GM19238 (cell line): ENCODE measurements around the gene SLC25A53.
A peak's percentile ranks its signal among the peaks of the same experiment; 100 is the strongest.

ENCODE experiments used
- DNase-seq: peaks from one replicate; pipeline ENCODE4 v3.0.0; 2011; ENCODE audit warnings: low spot score; ENCODE audit not compliant: insufficient read length

SLC25A53 gene, protein sequence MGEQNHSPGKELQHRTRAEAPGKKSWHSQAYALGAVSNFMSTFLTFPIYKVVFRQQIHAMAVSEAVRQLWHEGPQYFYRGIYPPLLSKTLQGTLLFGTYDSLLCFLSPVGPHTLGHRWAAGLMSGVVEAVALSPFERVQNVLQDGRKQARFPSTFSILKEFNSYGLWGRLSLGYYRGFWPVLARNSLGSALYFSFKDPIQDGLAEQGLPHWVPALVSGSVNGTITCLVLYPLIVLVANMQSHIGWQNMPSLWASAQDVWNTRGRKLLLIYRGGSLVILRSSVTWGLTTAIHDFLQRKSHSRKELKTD

DNA sequence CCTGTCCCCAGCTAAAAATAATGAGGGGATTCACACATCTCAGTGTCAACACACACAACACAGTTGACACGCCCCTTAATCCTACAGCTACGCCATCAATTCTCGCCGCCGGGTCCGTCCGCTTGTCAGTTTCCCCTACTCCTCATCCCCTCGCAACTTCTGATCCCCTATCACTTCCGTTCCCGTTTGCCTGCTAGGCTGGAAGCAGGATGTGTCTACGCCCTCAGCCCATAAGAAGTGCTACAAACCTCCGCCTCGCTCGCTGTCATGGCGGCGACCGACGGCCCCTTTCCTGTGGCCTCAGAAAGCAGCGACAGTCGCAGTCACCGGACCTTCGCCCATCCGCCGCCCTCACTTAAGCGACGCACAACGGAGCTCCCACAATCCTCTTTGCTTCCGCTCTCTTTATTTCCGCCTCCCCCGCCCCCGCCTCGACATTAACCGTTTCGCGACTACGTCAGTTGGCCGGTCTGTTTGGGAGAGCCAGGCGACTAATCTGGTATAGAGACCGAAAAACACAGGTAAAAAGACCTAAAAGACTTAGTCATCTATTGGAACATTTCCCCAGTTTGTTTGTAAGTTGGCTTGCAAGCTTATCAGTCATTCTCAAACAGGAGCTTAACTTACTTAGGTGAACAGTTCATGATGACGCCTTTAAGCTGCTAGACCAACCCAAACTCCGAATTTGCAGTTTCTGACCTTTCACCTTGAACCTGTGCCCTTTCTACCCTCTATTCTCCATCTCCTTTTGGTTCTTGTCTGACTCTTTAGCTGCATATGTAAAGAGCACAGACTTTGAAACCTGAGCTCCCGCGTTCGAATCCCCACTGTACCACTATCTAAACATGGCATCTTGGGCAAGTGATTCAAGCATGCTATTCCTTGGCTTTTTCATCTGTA is at the start of gene SLC25A53:
Gene SLC25A53 (minus strand): TSS at position 380 of the 900 bp plus-strand sequence. CDS start 51,752 bp downstream, outside the sequence.
- DNase-seq: peak; percentile 19

DNA sequence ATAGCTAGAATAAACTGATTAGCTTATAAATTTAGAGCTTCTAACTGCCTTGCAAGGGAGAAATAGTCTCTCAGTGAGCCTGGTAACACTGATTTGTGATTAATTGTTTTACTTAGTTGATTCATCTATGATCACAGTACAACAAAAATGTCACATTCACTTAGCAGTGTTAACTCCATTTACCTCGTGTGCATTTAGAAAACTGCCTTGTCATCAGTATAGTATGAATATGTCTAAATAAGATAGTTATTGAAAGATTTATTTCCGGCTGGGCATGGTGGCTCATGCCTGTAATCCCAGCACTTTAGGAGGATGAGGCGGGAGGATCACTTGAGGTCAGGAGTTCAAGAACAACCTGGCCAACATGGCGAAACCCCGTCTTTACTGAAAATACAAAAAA is 48.7 kb upstream of the SLC25A53 start:
- no peak for DNase-seq

DNA sequence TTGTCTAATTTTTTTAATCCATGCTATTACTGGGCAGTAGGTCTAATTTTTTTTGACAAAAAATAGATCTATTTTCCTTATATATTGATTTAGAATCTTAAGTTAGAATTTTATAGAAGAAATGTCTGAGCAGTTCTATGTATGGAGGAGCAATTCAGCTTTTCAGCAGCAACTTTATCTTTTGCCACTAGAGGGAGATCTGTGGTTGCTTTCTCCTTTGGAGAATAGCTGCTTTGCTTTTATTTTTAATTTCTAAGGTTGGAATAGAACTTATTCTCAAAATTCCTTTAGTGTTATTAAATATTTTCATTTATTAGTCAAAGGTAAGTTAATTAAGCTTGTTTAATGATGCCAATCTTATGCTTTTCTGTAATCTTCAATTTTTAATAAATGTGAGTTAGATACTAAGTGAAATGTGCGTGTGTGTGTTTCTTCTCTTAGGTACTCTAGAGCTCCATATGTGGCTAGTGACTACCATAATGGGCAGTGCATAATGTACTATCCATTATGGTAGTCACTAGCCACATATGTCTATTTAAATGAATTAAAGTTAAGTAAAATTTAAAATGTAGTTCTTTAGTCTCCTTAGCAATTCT is 38.8 kb upstream of the SLC25A53 start:
- peak; percentile 2 for DNase-seq

DNA sequence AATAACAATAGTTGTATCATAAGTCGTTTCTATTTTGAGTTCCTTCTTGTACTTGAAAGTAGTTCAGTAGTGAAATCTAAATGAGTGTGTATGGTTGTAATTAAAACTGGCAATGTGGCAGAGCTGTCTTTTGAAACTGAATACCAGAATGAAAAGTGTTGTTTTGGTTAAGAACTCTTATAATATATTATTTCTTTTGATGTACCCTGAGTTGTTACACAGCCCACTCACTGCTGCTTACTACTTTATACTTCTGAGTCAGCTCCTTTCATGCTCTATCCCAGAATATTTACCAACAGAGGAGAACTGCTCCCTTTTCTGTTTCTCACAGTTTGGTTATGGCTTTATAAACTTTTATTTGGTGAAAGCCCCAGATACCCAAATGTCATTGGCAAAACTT is 38.2 kb upstream of the SLC25A53 start:
- no peak for DNase-seq

DNA sequence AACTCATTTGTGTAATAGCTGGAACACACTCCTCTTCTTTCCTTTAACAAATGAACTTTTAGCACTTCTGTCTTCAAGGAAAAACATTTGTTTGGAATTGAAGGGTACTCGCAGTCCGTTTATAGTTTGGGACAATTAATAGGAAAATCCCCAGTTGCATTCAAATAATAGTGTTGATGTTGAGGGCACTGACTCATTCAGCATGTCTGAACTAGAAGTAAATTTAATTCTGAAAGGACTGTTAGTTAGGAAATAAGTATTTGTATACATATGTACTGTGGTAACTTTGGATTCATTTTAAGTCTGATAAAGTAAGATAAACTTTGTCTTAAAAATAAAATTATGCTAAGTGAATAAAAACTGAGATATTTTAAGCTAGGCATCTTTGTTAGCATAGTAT is 36.7 kb upstream of the SLC25A53 start:
- DNase-seq: no peak

DNA sequence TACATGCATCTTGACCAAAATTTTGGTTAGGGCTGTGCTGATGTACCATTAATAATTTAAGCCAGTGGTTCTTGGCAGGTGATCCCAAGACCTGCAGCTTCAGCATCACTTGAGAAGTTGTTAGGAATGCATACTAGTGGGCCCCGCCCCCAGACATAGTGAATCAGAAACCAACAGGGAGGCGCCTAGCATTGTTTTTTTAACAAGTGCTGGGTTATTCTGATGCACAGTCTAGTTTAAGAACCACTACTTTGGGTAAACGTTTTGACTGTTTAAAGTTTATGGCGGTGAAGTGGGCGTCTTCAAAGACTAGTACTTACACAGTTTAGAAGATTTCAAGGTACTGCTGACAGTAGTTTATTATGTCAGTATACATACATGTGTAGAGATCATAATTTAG is 33.0 kb upstream of the SLC25A53 start:
- no peak for DNase-seq

DNA sequence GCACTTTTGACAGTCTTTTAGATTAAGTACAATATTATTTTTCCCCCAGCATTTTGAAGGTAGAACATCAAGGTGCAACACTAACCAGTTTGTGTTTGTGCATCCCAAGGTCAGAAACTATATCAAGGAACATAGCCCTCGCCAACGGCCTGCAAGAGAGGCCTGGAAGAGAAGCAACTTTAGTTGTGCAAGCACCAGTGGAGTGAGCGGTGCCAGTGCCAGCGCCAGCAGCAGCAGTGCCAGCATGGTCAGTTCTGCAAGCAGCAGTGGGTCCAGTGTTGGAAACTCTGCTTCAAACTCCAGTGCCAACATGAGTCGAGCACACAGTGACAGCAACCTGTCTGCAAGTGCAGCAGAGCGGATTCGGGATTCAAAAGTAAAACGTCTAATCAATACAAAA is 31.1 kb upstream of the SLC25A53 start:
- no peak for DNase-seq

DNA sequence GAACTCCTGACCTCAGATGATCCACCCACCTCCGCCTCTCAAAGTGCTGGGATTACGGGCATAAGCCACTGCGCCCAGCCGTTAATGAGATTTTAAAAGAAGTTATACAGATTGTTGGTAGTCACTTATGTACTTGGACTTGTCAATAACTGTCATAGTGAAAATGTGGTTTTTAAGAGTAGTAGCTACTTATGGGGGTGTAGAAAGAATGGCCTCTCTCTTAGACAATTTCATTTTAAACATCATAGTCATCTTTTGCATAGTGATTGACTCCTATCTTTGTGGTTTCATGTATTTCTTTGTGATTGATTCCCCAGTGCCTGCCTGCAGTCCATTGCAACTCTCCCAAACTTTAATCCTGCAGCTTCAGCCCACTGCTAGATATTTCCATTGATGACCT is 26.9 kb upstream of the SLC25A53 start:
- no peak for DNase-seq

DNA sequence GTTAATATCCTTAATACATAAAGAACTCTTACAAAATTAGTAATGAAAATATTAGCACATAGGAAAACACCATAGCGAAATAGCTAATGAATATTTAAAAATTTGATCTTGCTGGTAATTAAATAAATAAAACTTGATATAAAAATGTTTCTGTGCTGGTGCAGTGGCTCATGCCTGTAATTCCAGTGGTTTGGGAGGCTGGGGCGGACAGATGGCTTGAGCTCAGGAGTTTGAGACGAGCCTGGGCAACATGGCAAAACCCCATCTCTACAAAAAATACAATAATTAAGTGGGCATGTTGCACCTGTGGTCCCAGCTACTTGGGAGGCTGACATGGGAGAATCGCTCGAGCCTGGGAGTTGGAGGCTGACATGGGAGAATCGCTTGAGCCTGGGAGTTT is 17.0 kb upstream of the SLC25A53 start:
- DNase-seq: no peak

DNA sequence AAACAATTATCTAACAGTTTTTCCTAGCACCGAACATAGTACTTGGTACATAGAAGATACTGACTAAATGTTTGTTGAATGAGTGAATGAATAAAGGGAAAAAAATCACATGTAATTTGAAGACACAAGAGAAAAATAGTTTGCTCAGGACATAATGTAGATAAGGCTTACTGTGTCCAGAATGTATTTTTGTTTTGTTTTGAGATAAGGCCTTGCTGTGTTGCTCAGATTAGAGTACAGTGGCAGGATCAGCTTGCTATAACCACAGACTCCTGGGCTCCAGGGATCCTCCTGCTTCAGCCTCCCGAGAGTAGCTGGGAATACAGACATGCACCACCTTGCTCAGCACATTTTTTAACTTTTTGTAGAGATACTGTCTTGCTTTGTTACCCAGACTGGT is 16.0 kb upstream of the SLC25A53 start:
- DNase-seq: no peak

DNA sequence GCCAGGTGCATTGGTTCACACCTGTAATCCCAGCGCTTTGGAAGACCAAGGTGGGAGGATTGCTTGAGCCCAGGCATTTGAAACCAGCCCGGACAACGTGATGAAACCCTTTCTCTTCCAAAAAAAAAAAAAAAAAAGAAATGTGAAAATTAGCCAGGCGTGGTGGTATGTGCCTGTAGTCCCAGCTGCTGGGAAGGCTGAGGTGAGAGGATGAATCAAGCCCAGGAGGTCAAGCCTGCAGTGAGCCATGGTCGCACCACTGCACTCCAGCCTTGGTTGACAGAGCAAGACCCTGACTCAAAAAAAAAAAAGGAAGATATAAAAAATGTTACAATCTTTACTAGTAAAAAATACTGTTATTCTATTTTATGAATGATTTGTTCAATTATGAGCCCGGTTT is 15.3 kb upstream of the SLC25A53 start:
- DNase-seq: no peak

DNA sequence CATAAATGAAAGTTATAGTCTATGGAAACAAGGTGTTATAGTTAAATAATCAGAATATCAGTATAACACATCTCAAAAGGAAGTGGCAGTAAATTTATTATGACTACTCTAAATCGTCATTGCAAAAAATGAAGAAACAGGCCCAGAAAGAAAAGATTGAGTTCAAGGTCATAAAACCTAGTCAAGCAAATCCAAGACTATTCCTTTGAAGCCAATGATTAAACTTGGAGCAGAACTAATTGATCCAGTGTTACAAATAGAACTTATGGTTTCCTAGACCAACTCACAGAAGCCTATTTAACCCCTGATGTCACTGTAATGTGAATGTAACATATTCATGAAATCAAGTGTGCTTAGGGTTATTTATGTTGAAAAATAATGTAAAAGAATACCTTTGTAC is 11.3 kb upstream of the SLC25A53 start:
- no peak for DNase-seq

DNA sequence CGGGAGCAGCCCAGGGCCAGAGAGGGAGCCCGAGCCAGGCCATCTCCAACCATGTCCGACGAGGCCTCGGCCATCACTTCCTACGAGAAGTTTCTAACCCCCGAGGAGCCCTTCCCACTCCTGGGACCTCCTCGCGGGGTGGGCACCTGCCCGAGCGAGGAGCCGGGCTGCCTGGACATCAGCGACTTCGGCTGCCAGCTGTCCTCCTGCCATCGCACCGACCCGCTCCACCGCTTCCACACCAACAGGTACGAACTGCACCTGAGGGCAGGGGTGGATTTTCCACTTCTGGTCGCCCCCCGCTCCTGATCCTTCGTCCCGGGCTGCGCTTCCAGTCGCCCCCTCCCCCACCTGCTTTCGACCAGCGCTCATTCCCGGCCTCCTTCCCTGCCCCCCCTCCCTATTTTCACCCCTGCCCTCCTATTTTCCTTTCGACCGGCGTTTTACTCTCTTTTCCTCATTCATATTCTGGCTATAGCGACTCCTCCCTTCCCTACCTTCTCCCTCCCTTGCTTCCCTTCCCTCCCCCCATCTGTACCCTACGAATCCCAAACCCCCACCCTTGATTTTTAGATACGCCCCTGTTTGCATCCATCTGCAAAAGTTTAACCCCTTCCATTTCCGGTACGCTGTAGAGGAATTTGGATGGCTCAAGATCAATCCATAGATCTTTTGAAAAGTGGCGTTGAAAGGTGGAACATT is 10.1 kb upstream of the SLC25A53 start:
- DNase-seq: no peak

DNA sequence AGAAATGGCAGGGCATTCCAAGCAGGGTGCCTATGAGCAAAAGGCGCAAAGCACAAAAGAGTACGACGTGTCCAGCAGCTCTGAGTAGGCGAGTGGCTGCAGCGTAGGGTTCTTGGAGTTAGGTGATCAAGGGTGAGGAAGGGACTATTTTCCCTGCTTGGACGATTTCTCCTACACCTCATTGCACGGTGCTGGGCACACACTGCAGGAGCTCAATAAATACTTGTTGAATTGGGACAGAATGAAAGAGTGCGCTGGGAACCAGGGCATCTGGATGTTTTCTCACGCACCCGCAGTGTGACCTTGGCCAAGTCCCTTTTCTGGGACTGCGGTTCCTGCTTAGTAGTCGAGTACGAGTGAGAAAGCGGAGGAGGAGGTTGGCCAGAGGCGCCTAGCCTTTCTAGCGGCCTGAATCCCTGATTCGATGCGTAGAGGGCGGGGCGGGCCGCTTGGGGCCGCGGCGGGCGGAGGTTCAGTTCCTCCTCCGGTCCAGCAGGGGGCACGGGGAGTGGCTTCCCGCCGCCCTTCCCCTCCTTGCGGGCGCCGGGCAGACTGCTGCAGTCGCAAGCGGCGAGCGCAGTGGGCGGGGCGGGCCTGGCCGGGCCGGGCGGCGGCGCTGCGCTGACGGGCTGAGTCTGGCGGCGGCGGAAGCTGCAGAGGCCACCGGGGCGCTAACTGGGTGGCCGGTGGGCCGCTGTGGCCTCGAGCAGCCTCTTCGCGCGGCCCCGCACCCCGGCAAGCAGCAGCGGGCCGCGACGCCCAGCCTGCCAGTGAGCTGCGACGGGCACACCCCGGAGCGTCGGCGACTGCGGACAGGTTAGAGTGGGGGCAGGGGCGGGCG is 9.3 kb upstream of the SLC25A53 start, which contains the start of gene FAM199X:
Gene FAM199X (plus strand): TSS at position 560 of the 841 bp plus-strand sequence. CDS start 333 bp downstream, outside the sequence.
- DNase-seq: peak; percentile 72

DNA sequence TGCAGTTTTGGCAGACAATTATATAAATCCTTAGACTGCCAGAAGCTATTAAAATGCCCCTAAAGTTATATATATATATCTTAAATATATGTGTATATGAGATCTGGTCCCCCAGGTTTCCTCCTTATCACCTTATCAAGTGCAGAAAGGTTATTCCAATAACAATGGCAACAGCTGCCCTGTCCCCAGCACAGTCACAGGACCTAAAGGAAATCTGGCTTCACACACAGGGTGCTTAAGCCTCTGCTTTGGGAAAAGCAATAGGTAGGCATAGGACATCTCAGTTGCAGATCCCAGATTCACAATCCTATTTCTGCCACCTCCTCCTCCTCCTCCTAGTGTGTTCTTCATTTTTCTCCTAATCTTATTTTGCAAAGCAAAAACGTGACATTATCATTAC is 5.8 kb downstream of the SLC25A53 start:
- DNase-seq: no peak

DNA sequence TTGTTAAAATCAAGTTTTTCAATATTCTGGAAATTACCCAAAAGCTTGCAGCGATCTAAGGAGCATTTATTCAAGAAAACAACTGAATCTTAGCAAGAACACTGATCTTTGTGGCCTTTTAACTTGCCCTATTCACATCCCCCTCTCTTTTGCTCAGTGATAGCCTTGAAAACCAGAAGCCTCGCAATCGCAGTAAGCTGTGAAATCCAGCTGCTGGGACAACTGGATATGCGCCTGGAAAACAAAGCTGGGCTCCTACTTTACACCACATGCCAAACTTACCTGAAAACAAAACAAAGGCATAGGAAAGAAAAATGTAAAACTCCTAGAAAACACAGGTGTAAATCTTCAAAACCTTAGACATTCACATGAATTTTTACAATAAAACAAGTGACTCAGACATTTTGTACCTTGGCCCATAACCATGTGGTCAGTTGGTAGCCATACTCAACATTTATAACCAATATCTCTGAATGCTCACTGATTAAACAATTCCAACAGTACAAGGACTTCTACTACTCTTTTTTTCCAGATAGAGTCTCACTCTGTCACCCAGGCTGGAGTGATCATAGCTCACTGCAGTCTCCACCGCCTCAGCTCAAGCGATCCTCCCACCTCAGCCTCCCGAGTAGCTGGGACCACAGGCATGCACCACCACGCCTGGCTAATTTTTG is 15.6 kb downstream of the SLC25A53 start:
- DNase-seq: no peak

DNA sequence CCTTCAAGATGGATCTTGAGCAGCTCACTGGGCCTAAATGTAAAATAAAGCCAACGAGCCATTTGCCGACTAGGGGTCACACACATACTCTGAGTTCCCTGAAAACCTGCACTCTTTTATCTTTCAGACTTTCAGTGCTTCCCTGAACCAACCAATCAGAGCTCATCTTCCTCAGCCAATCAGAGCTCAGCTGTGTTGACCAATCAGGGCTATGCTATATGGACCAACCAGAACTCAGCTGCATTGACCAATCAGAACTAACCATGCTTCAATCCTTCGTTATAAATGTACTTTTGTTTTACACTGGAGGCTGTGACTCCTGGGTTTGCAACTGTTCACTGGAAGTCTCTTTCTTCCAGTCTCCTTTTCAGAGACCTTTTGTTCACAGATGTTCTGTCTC is 19.3 kb downstream of the SLC25A53 start:
- no peak for DNase-seq

DNA sequence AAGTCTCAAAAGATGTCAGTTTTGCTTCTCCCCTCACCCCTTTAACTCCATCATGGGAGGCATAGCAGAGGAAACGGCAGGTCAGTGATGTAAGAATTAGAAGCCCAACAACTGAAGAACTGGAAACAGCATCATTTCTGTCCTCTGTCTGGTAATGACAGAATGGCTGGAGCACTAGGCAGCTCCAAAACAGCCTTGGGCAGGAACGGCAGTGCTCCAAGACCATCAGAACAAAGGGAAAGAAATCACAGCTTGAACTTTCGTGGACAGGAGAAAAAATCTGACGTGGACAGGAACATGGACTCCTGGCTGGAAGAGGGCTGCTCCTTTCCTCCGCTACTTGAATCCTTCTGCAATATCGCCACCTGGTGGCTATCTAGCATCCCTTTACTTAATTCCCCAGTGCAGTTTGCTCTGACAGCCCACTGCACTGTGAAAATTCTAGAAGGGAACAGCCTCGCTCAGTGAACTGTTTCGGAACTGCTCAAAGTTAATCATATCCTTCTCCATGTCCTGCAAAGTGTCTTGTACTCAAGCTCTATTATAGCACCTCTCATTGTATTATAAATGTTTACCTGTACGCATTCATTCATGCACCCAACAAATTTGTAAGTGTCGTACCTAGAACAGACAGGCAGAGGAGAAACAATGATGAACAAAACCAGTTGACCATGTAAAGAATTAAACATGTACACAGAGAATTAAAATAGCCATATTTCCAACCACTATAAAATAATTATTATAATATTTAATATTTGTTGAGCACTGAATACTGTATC is 20.4 kb downstream of the SLC25A53 start:
- DNase-seq: peak; percentile 40

DNA sequence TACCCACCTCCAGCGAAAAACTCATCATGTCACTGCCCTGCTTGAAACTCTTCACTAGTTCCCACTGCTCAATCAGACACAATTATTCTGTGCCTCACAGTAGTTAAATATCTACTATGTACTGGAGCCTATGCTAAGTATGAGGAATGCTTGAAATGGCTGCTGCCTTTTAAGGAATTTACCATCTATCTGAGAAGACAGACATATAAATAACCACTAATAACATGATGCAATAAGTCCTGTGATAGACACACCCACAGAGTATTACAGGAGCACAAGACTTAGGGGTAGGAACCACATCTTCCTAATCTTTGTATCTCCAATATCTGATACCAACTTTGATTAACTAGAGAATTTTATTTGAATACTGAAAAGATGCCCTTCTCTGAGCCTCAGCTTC is 21.1 kb downstream of the SLC25A53 start:
- DNase-seq: no peak
